Activated T-cell treated with anti-CD3 and anti-CD28 coated beads, Interleukin-2, amount 50 U/mL, for 72 hours (primary cell): ENCODE results near the gene CPT1C. TPM values are rescaled to one million over a fixed set of nuclear protein-coding genes. Genes with fewer than 3 reads are reported as not detected.

Source experiments
- ATAC-seq, 2 donors: fragments of 150-1000 bp; cut with Tn5 transposase; replicated peaks in 1 of 2; 2 replicates each; pipeline ENCODE4 v1.10.0; 2021; ENCODE audit warnings: moderate library complexity in 2 of 2, mild to moderate bottlenecking in 1 of 2
- DNase-seq, 2 donors: peaks; one replicate each; pipeline ENCODE4 v3.0.0; 2021 to 2022; ENCODE audit warnings: mixed read lengths in 1 of 2
- H3K27ac Mint-ChIP-seq: one replicate; pipeline ENCODE4 v1.8.0; 2022; ENCODE audit warnings: mild to moderate bottlenecking, moderate library complexity, mixed read lengths
- H3K27me3 Mint-ChIP-seq: one replicate; pipeline ENCODE4 v1.8.0; 2022; ENCODE audit warnings: low read depth, mixed read lengths
- H3K36me3 Mint-ChIP-seq, 2 donors: one replicate each; pipeline ENCODE4 v1.8.0; 2022; ENCODE audit warnings: mixed read lengths in 2 of 2, mild to moderate bottlenecking in 1 of 2; ENCODE audit not compliant: insufficient read depth in 2 of 2
- H3K4me1 Mint-ChIP-seq: one replicate; pipeline ENCODE4 v1.8.0; 2022; ENCODE audit warnings: low read depth, mixed read lengths
- H3K4me3 Mint-ChIP-seq, 2 donors: one replicate each; pipeline ENCODE4 v1.8.0; 2022; ENCODE audit warnings: mild to moderate bottlenecking in 2 of 2, mixed read lengths in 2 of 2, moderate library complexity in 2 of 2
- H3K9me3 Mint-ChIP-seq, 2 donors: one replicate each; pipeline ENCODE4 v1.8.0; 2022; ENCODE audit warnings: mixed read lengths in 2 of 2
- total RNA-seq, 2 donors: library from RNA; stranded (reverse); gene quantifications; one replicate each; pipeline ENCODE4 v1.2.3, GENCODE V29; 2022

CPT1C gene
- total RNA-seq, 2 donors from 2014 or later: 1.9 to 2.3 TPM

GRCh38 chr19:49654581-49654980 is 36.3 kb upstream of the CPT1C start:
- no peak overlapping the region for H3K27ac Mint-ChIP-seq
- no peak overlapping the region for H3K4me3 Mint-ChIP-seq
- no peaks in the 10 kb centered on the region for H3K27me3 Mint-ChIP-seq
- peaks cover 4% of the 10 kb centered on the region for H3K4me1 Mint-ChIP-seq
- H3K36me3 Mint-ChIP-seq: peaks cover 6 to 8% of the 10 kb centered on the region in 2 donors
- ATAC-seq (no peak), DNase-seq (no peak)
- no peaks in the 10 kb centered on the region for H3K9me3 Mint-ChIP-seq

GRCh38 chr19:49655570-49656455 is 35.1 kb upstream of the CPT1C start:
- peaks cover 7 to 9% of the 10 kb centered on the region in 2 donors for H3K36me3 Mint-ChIP-seq
- no peaks in the 10 kb centered on the region for H3K27me3 Mint-ChIP-seq
- no peak overlapping the region for H3K4me3 Mint-ChIP-seq
- H3K9me3 Mint-ChIP-seq: no peaks in the 10 kb centered on the region
- H3K27ac Mint-ChIP-seq: no peak overlapping the region
- ATAC-seq: no peak
- H3K4me1 Mint-ChIP-seq: peaks cover 4% of the 10 kb centered on the region
- DNase-seq: no peak

GRCh38 chr19:49656456-49657109 is 34.3 kb upstream of the CPT1C start:
- Mint-ChIP-seq H3K4me3 (no peak overlapping the region), H3K27ac (no peak overlapping the region), H3K4me1 (peaks cover 4% of the 10 kb centered on the region), H3K36me3 (peaks cover 7 to 8% of the 10 kb centered on the region in 2 donors), H3K27me3 (no peaks in the 10 kb centered on the region), H3K9me3 (no peaks in the 10 kb centered on the region)
- DNase-seq (no peak), ATAC-seq (no peak)

- no peak for DNase-seq
- no peaks in the 10 kb centered on the region for H3K9me3 Mint-ChIP-seq
- H3K36me3 Mint-ChIP-seq: peaks cover 7 to 8% of the 10 kb centered on the region in 2 donors
- peaks cover 6% of the 10 kb centered on the region for H3K4me1 Mint-ChIP-seq
- H3K27me3 Mint-ChIP-seq: no peaks in the 10 kb centered on the region
- ATAC-seq: no peak
- no peak overlapping the region for H3K27ac Mint-ChIP-seq
- H3K4me3 Mint-ChIP-seq: no peak overlapping the region
Observed at GRCh38 chr19:49657493-49658138, 33.3 kb upstream of the CPT1C start.

- Mint-ChIP-seq H3K27me3 (no peaks in the 10 kb centered on the region), H3K9me3 (no peaks in the 10 kb centered on the region), H3K4me3 (no peak overlapping the region), H3K27ac (no peak overlapping the region), H3K4me1 (peaks cover 11% of the 10 kb centered on the region), H3K36me3 (peaks cover 7 to 8% of the 10 kb centered on the region in 2 donors)
- no peak for ATAC-seq
- DNase-seq: no peak
Observed at GRCh38 chr19:49658139-49658517, 32.8 kb upstream of the CPT1C start.

- H3K27me3 Mint-ChIP-seq: no peaks in the 10 kb centered on the region
- peaks cover 7 to 8% of the 10 kb centered on the region in 2 donors for H3K36me3 Mint-ChIP-seq
- H3K9me3 Mint-ChIP-seq: no peaks in the 10 kb centered on the region
- ATAC-seq (no peak), DNase-seq (no peak)
- no peak overlapping the region for H3K4me3 Mint-ChIP-seq
- H3K4me1 Mint-ChIP-seq: peaks cover 17% of the 10 kb centered on the region
- no peak overlapping the region for H3K27ac Mint-ChIP-seq
Observed at GRCh38 chr19:49658566-49659442, 32.1 kb upstream of the CPT1C start.

GRCh38 chr19:49660338-49660961 is 30.5 kb upstream of the CPT1C start:
- no peak for ATAC-seq
- peaks cover 5 to 13% of the 10 kb centered on the region in 2 donors for H3K36me3 Mint-ChIP-seq
- no peaks in the 10 kb centered on the region for H3K27me3 Mint-ChIP-seq
- H3K4me3 Mint-ChIP-seq: no peak overlapping the region
- H3K4me1 Mint-ChIP-seq: peaks cover 24% of the 10 kb centered on the region
- H3K9me3 Mint-ChIP-seq: no peaks in the 10 kb centered on the region
- H3K27ac Mint-ChIP-seq: no peak overlapping the region
- no peak for DNase-seq

GRCh38 chr19:49662011-49662410 is 28.9 kb upstream of the CPT1C start:
- Mint-ChIP-seq H3K4me1 (peaks cover 33% of the 10 kb centered on the region), H3K27me3 (no peaks in the 10 kb centered on the region), H3K36me3 (peaks cover 4 to 15% of the 10 kb centered on the region in 2 donors), H3K27ac (no peak overlapping the region), H3K9me3 (no peaks in the 10 kb centered on the region), H3K4me3 (no peak overlapping the region)
- ATAC-seq: no peak
- no peak for DNase-seq

- Mint-ChIP-seq H3K27ac (peak overlapping the region; percentile 91), H3K9me3 (no peaks in the 10 kb centered on the region), H3K27me3 (no peaks in the 10 kb centered on the region), H3K4me1 (peaks cover 40% of the 10 kb centered on the region), H3K4me3 (peak overlapping the region; percentile 95 to 98), H3K36me3 (peaks cover 2 to 12% of the 10 kb centered on the region in 2 donors)
- DNase-seq: no peak
- ATAC-seq: no peak
Observed at GRCh38 chr19:49663224-49663623, 27.7 kb upstream of the CPT1C start.

GRCh38 chr19:49664171-49665035 is 26.5 kb upstream of the CPT1C start:
- H3K4me1 Mint-ChIP-seq: peaks cover 40% of the 10 kb centered on the region
- ATAC-seq (peak; percentile 72), DNase-seq (peak; percentile 90 to 91)
- H3K9me3 Mint-ChIP-seq: no peaks in the 10 kb centered on the region
- peak overlapping the region; percentile 95 to 98 for H3K4me3 Mint-ChIP-seq
- H3K36me3 Mint-ChIP-seq: peaks cover 2 to 12% of the 10 kb centered on the region in 2 donors
- peak overlapping the region; percentile 91 for H3K27ac Mint-ChIP-seq
- no peaks in the 10 kb centered on the region for H3K27me3 Mint-ChIP-seq

- Mint-ChIP-seq H3K36me3 (peaks cover 0 to 14% of the 10 kb centered on the region in 2 donors), H3K27ac (peak overlapping the region; percentile 91), H3K4me3 (peak overlapping the region; percentile 95 to 98), H3K27me3 (no peaks in the 10 kb centered on the region), H3K9me3 (no peaks in the 10 kb centered on the region), H3K4me1 (peaks cover 40% of the 10 kb centered on the region)
- no peak for DNase-seq
- no peak for ATAC-seq
Observed at GRCh38 chr19:49665036-49665350, 25.9 kb upstream of the CPT1C start.
